Thyroid gland (tissue), 4 donors: Measurements from ENCODE around the gene TPPP2. TPM values are rescaled to one million over a fixed set of nuclear protein-coding genes. Genes with fewer than 3 reads are reported as not detected.

ENCODE experiments used
- DNase-seq, 2 donors: peaks; one replicate each; pipeline ENCODE4 v3.0.0-alpha.2; 2019
- H3K27ac ChIP-seq, 3 donors: fragments of 200-600 bp; sonication (generic); 1 replicate in 2 of 3; 2 replicates in 1 of 3; pipeline ENCODE4 v1.5.1; 2016 to 2019; ENCODE audit warnings: mild to moderate bottlenecking in 1 of 3, moderate library complexity in 1 of 3
- H3K27me3 ChIP-seq: fragments of 200-600 bp; sonication (generic); one replicate; pipeline ENCODE4 v1.5.1; 2019
- H3K36me3 ChIP-seq, 2 donors: fragments of 200-600 bp; sonication (generic); one replicate each; pipeline ENCODE4 v1.5.1; 2016 to 2019
- H3K4me1 ChIP-seq, 2 donors: fragments of 200-600 bp; sonication (generic); one replicate each; pipeline ENCODE4 v1.5.1; 2017 to 2019
- H3K4me3 ChIP-seq, 3 donors: fragments of 200-600 bp; sonication (generic); replicated peaks in 1 of 3; 1 replicate in 2 of 3; 2 replicates in 1 of 3; pipeline ENCODE4 v1.5.1; 2016; ENCODE audit warnings: mild to moderate bottlenecking in 1 of 3
- H3K9me3 ChIP-seq: fragments of 200-600 bp; sonication (generic); one replicate; pipeline ENCODE4 v1.5.1; 2017
- CTCF ChIP-seq, 6 experiments: fragments of 200-600 bp in 3 of 6; fragments of 450-650 bp in 3 of 6; sonication (generic) in 3 of 6; IDR thresholded peaks; one replicate each; pipeline ENCODE4 v1.5.1; 2016 to 2019; ENCODE audit warnings: antibody characterized with exemption in 6 of 6, mild to moderate bottlenecking in 2 of 6, inconsistent platforms in 1 of 6, moderate library complexity in 1 of 6
- POLR2A ChIP-seq, 2 donors: fragments of 450-650 bp; IDR thresholded peaks; one replicate each; pipeline ENCODE4 v1.6.1; 2017; ENCODE audit warnings: antibody characterized with exemption in 2 of 2, mild to moderate bottlenecking in 2 of 2, moderate library complexity in 1 of 2
- WGBS, 2 donors: methylation state at CpG; one replicate each; pipeline ENCODE4 v1.1.5; 2017; 5-methylcytosine and 5-hydroxymethylcytosine counted together
- intact Hi-C: fragments of 100-400 bp; cut with DNase I; formaldehyde crosslinking; loops from one replicate; pipeline ENCODE4 v1.15.1; 2023
- total RNA-seq, 4 donors: library from RNA; depleted of rRNA; stranded (reverse); fragments of >200 nt; gene quantifications; one replicate each; pipeline ENCODE4 v1.2.3, GENCODE V29; 2016

Gene TPPP2
- total RNA-seq, 4 donors from 2014 or later = not detected

DNA sequence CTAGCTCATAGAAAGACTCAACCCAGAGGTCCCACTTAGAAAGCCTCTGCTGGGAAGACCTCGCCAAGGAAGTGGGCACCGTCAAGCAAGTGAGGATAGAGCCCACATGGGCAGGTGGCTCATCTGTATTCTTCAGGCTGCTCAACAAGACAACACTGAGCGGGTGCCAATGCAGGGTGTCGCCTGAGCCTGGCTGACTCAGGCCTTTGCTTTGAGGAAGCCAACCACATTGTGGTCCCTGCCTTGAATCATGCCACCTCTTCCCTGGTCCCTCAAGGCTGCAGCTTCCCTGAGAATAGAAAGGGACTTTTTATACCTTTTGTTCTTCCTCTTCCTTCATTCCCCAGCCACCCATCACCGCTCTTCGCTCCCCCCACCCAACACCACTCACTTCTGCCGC lies 6.7 kb downstream of the TPPP2 start:
- no peak for TF ChIP-seq POLR2A (IDR thresholded peaks at IDR 0.05)
- TF ChIP-seq CTCF (IDR thresholded peaks at IDR 0.05) = no peak
- no peak for DNase-seq
- intact Hi-C loops = no loop called here
- Histone ChIP-seq H3K4me3 (no peak overlapping the region), H3K27ac (no peak overlapping the region), H3K27me3 (no peaks in the 10 kb centered on the region), H3K36me3 (no peaks in the 10 kb centered on the region), H3K4me1 (peaks cover 15 to 20% of the 10 kb centered on the region in 2 donors), H3K9me3 (no peaks in the 10 kb centered on the region)
- 89 to 95% methylated on average over 7 of the region's 7 CpGs for WGBS, 2 donors

DNA sequence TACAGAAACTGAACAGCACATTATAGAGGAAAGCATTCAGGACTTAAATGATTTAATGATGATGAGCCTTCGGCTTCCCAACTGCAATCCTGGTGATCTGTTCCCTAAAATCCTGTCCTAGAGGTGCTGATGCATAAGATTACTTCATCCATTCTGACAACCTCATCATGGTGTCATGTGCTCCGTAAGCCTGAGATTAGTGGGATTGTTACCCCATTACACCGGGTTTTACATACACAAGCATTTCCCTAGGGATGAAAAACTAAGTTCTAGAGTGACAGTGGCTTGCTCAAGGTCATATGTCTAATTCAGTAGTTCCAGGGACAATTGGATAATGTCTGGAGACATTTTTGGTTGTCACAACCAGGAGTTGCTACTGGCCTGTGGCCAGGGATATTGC lies 7.1 kb downstream of the TPPP2 start:
- TF ChIP-seq POLR2A (IDR thresholded peaks at IDR 0.05) = no peak
- no peak for TF ChIP-seq CTCF (IDR thresholded peaks at IDR 0.05)
- intact Hi-C loops = no loop called here
- Histone ChIP-seq H3K4me1 (peaks cover 15 to 20% of the 10 kb centered on the region in 2 donors), H3K27ac (no peak overlapping the region), H3K36me3 (no peaks in the 10 kb centered on the region), H3K27me3 (no peaks in the 10 kb centered on the region), H3K9me3 (no peaks in the 10 kb centered on the region), H3K4me3 (no peak overlapping the region)
- DNase-seq = no peak
- 91 to 93% methylated on average over 3 of the region's 3 CpGs for WGBS, 2 donors

DNA sequence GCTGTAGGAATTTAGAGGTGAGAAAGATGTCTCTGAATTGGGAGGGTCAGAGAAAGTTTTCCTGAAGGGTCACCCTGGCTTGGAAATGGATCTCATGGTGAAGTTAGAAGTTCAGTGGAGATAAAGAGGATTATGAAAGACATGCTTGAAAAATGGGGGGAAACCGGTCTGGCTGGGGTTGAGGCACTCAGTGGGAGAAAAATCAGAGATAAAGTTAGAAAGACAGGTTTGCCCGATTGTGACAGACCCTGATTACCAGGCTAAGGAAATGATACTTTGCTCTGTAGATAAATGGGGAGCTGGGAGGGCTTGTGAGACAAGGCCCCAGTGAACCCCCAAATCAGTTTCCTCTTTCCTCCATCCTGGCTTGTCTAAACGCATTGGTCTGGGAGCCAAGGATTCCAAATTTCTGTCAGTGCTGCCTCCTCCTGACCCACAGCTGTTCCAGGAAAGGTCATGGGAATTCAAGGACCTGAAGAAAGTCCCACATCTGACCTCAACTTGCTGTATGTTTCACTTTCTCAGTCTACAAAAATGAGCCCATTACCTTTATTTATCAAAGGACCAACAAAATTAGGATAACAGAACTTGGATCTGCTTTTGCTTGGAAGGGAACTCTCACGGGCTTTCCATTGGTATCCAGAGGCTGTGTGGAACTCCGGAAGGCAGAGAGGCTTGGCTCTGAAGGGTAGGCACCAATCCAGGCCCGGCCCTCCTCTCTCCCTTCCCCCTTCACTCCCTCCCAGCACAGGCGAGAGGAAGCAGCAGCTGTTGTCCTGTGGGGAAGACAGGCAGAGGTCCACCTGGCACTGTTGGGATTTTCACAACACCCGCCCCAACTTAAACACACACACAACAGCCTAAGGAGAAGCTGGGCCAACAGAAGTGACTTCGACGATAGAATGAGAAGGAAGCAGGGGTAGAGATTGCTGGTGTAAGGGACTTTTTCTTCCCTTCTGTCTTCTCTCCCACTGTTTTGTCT lies 8.7 kb downstream of the TPPP2 start:
- Histone ChIP-seq H3K9me3 (no peaks in the 10 kb centered on the region), H3K27ac (peak overlapping the region; percentile 63 to 81 (median 75)), H3K27me3 (no peaks in the 10 kb centered on the region), H3K4me1 (peaks cover 21 to 31% of the 10 kb centered on the region in 2 donors), H3K4me3 (no peak overlapping the region), H3K36me3 (no peaks in the 10 kb centered on the region)
- DNase-seq = peak; percentile 68 to 82
- intact Hi-C loops = no loop called here
- TF ChIP-seq POLR2A (IDR thresholded peaks at IDR 0.05) = peak in 1 of 2 donors; percentile 25
- TF ChIP-seq CTCF (IDR thresholded peaks at IDR 0.05) = no peak
- 23 to 31% methylated on average over 10 of the region's 10 CpGs for WGBS, 2 donors

DNA sequence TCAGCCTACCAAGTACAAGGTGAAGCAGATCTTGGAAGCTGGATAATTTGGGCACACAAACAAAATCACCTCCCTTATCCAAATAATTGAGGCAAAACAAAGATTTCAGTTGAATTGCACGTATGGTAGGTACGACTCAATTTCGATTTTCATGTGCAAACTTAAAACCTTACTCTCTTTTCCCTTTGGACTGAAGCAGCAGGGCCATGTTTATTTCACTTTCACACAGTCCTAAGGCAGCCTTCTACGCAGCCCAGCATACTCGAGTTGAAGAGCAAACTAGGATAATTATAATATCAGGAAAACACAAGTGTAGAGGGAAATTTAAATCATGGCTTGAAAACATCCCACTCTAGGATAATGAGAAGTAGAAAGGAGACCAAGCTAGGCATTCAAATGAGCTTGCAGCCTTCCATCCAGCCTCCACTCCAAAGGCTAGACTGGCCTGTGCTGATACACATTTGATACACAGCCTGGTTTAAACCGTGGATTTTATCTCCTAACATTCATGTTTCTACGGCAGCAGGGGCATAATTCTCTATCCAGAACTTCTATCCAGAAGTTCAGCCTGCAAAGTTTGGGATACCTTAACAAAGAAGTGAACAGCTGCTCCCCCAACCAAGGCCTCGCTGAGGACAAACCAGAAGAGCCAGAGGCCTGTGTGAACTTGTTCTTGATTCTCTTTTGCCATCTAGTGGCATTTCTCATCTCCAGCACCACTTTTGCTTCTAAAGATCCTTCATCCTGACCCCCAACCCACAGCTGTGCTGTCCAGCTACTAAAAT lies 9.8 kb downstream of the TPPP2 start:
- no peaks in the 10 kb centered on the region for H3K9me3 ChIP-seq
- intact Hi-C loops = loop anchor here (2.0 kb wide), 1 partner anchor 23 kb away; no protein-coding TSS in a partner anchor
- H3K4me3 ChIP-seq = no peak overlapping the region
- H3K4me1 ChIP-seq = peaks cover 28 to 40% of the 10 kb centered on the region in 2 donors
- no peaks in the 10 kb centered on the region for H3K27me3 ChIP-seq
- peak overlapping the region; percentile 63 to 81 (median 75) for H3K27ac ChIP-seq
- peak; percentile 43 to 56 for DNase-seq
- TF ChIP-seq CTCF (IDR thresholded peaks at IDR 0.05) (peak; percentile 38 to 73 (median 62)), POLR2A (IDR thresholded peaks at IDR 0.05) (no peak)
- WGBS, 2 donors = 51 to 63% methylated on average over 8 of the region's 8 CpGs
- H3K36me3 ChIP-seq = no peaks in the 10 kb centered on the region
